ENCODE data around the gene KLF16. TPM values are rescaled to one million over a fixed set of nuclear protein-coding genes. Genes with fewer than 3 reads are reported as not detected.

Gene KLF16
- total RNA-seq, 2 donors from 2014 or later: 26.4 to 27.5 TPM

GRCh38 chr19:1822210-1822609 is 41.2 kb downstream of the KLF16 start:
- ATAC-seq (replicated peaks in 1 of 2): no peak
- Mint-ChIP-seq H3K27me3 (ENCODE audit: low read depth) (no peaks in the 10 kb centered on the region), H3K9me3 (no peaks in the 10 kb centered on the region), H3K4me1 (ENCODE audit: low read depth) (no peaks in the 10 kb centered on the region), H3K36me3 (ENCODE audit: insufficient read depth in 2 of 2) (peaks cover 0 to 13% of the 10 kb centered on the region in 2 donors), H3K4me3 (no peak overlapping the region), H3K27ac (no peak overlapping the region)
- DNase-seq: no peak

GRCh38 chr19:1819341-1820255 is 43.8 kb downstream of the KLF16 start:
- no peaks in the 10 kb centered on the region for H3K9me3 Mint-ChIP-seq
- ATAC-seq (replicated peaks in 1 of 2) (no peak), DNase-seq (no peak)
- no peak overlapping the region for H3K27ac Mint-ChIP-seq
- no peaks in the 10 kb centered on the region for H3K4me1 Mint-ChIP-seq (ENCODE audit: low read depth)
- no peaks in the 10 kb centered on the region for H3K27me3 Mint-ChIP-seq (ENCODE audit: low read depth)
- H3K4me3 Mint-ChIP-seq: no peak overlapping the region
- peaks cover 0 to 9% of the 10 kb centered on the region in 2 donors for H3K36me3 Mint-ChIP-seq (ENCODE audit: insufficient read depth in 2 of 2)

GRCh38 chr19:1818549-1819195 is 44.7 kb downstream of the KLF16 start:
- no peak overlapping the region for H3K4me3 Mint-ChIP-seq
- no peaks in the 10 kb centered on the region for H3K9me3 Mint-ChIP-seq
- no peaks in the 10 kb centered on the region for H3K4me1 Mint-ChIP-seq (ENCODE audit: low read depth)
- H3K27ac Mint-ChIP-seq: no peak overlapping the region
- H3K36me3 Mint-ChIP-seq (ENCODE audit: insufficient read depth in 2 of 2): peaks cover 0 to 6% of the 10 kb centered on the region in 2 donors
- ATAC-seq (replicated peaks in 1 of 2): no peak
- no peaks in the 10 kb centered on the region for H3K27me3 Mint-ChIP-seq (ENCODE audit: low read depth)
- no peak for DNase-seq

GRCh38 chr19:1817553-1818179 is 45.7 kb downstream of the KLF16 start:
- peaks cover 0 to 6% of the 10 kb centered on the region in 2 donors for H3K36me3 Mint-ChIP-seq (ENCODE audit: insufficient read depth in 2 of 2)
- peaks cover 6% of the 10 kb centered on the region for H3K4me1 Mint-ChIP-seq (ENCODE audit: low read depth)
- no peak overlapping the region for H3K4me3 Mint-ChIP-seq
- H3K27me3 Mint-ChIP-seq (ENCODE audit: low read depth): no peaks in the 10 kb centered on the region
- H3K27ac Mint-ChIP-seq: no peak overlapping the region
- ATAC-seq (replicated peaks in 1 of 2): no peak
- no peak for DNase-seq
- no peaks in the 10 kb centered on the region for H3K9me3 Mint-ChIP-seq

- DNase-seq (no peak), ATAC-seq (replicated peaks in 1 of 2) (no peak)
- Mint-ChIP-seq H3K27ac (no peak overlapping the region), H3K9me3 (no peaks in the 10 kb centered on the region), H3K4me1 (ENCODE audit: low read depth) (peaks cover 9% of the 10 kb centered on the region), H3K36me3 (ENCODE audit: insufficient read depth in 2 of 2) (peaks cover 0 to 6% of the 10 kb centered on the region in 2 donors), H3K27me3 (ENCODE audit: low read depth) (no peaks in the 10 kb centered on the region), H3K4me3 (no peak overlapping the region)
Observed at GRCh38 chr19:1816530-1817298, 46.7 kb downstream of the KLF16 start.

- Mint-ChIP-seq H3K9me3 (no peaks in the 10 kb centered on the region), H3K27me3 (ENCODE audit: low read depth) (no peaks in the 10 kb centered on the region), H3K27ac (no peak overlapping the region), H3K36me3 (ENCODE audit: insufficient read depth in 2 of 2) (peaks cover 0 to 4% of the 10 kb centered on the region in 2 donors), H3K4me3 (no peak overlapping the region), H3K4me1 (ENCODE audit: low read depth) (peaks cover 17% of the 10 kb centered on the region)
- ATAC-seq (replicated peaks in 1 of 2) (no peak), DNase-seq (no peak)
Observed at GRCh38 chr19:1815605-1816529, 47.5 kb downstream of the KLF16 start.

- Mint-ChIP-seq H3K4me1 (ENCODE audit: low read depth) (peaks cover 17% of the 10 kb centered on the region), H3K36me3 (ENCODE audit: insufficient read depth in 2 of 2) (no peaks in the 10 kb centered on the region), H3K4me3 (no peak overlapping the region), H3K27ac (no peak overlapping the region), H3K9me3 (no peaks in the 10 kb centered on the region), H3K27me3 (ENCODE audit: low read depth) (no peaks in the 10 kb centered on the region)
- ATAC-seq (replicated peaks in 1 of 2) (no peak), DNase-seq (no peak)
Observed at GRCh38 chr19:1814833-1815604, 48.4 kb downstream of the KLF16 start.

- DNase-seq (no peak), ATAC-seq (replicated peaks in 1 of 2) (no peak)
- peaks cover 17% of the 10 kb centered on the region for H3K4me1 Mint-ChIP-seq (ENCODE audit: low read depth)
- H3K9me3 Mint-ChIP-seq: no peaks in the 10 kb centered on the region
- no peak overlapping the region for H3K27ac Mint-ChIP-seq
- H3K4me3 Mint-ChIP-seq: no peak overlapping the region
- H3K27me3 Mint-ChIP-seq (ENCODE audit: low read depth): no peaks in the 10 kb centered on the region
- no peaks in the 10 kb centered on the region for H3K36me3 Mint-ChIP-seq (ENCODE audit: insufficient read depth in 2 of 2)
Observed at GRCh38 chr19:1814391-1814790, 49.0 kb downstream of the KLF16 start.

GRCh38 chr19:1813192-1814182 is 49.9 kb downstream of the KLF16 start:
- Mint-ChIP-seq H3K27ac (peak overlapping the region; percentile 35), H3K9me3 (no peaks in the 10 kb centered on the region), H3K4me1 (ENCODE audit: low read depth) (peaks cover 17% of the 10 kb centered on the region), H3K36me3 (ENCODE audit: insufficient read depth in 2 of 2) (no peaks in the 10 kb centered on the region), H3K4me3 (peak overlapping the region; percentile 79 to 95), H3K27me3 (ENCODE audit: low read depth) (no peaks in the 10 kb centered on the region)
- no peak for DNase-seq
- ATAC-seq (replicated peaks in 1 of 2): no peak

- Mint-ChIP-seq H3K27ac (peak overlapping the region; percentile 43), H3K36me3 (ENCODE audit: insufficient read depth in 2 of 2) (no peaks in the 10 kb centered on the region), H3K9me3 (no peaks in the 10 kb centered on the region), H3K4me3 (peak overlapping the region; percentile 79 to 95), H3K4me1 (ENCODE audit: low read depth) (peaks cover 17% of the 10 kb centered on the region), H3K27me3 (ENCODE audit: low read depth) (no peaks in the 10 kb centered on the region)
- DNase-seq (peak; percentile 90 to 95), ATAC-seq (replicated peaks in 1 of 2) (peak; percentile 89 to 90)
Observed at GRCh38 chr19:1812426-1813191, 50.8 kb downstream of the KLF16 start.
